ENCODE data around the gene LONRF2. TPM values are rescaled to one million over a fixed set of nuclear protein-coding genes. Genes with fewer than 3 reads are reported as not detected.

The LONRF2 gene
- total RNA-seq, 1 experiment from 2014 or later: 0.33 TPM

DNA sequence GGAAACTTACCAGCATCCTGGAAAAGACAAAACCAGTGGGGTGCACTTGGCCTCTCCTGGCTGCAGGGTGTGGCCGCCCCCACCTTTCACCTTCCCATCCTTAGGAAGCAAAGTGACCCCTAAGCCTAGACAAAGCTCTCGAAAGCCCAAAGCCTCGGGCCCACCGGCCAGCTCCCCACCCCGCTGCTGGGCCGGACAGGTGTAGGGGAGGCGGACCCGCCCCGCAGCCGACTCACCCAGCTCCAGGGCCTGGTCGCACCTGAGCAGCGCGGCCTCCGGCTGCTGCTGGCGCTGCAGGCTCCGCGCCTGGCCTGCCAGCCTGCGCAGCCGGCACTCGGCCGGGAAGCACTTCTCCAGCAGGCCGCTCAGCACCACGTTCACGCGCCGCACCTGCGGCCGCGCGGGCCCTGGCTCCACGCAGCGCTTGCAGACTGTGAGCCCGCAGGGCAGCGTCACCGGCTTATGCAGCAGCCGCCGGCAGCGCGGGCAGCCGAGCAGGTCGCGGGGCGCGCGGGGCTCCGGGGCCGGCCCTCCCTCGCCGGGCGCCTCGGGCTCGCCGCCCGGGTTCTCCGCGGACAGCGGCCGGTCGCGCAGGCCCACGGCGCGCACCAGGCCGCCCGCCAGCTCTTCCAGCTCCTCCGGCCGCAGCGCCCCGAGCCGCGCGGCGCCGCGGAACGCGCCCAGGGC lies 979 bp downstream of the LONRF2 start:
- Mint-ChIP-seq H3K9me3 (peaks cover 29% of the 10 kb centered on the region), H3K27ac (no peak overlapping the region)
- POLR2A ChIA-PET: interaction anchor here (0.6 kb wide), 2 partner anchors 55 to 410 kb away, joined by 3 to 10 read pairs; no protein-coding TSS in a partner anchor

More for the DNA sequence above, 979 bp downstream of the LONRF2 start:
- Mint-ChIP-seq H3K36me3 (peaks cover 27% of the 10 kb centered on the region), H3K27me3 (ENCODE audit: low read depth) (peaks cover 61% of the 10 kb centered on the region), H3K4me1 (peaks cover 5% of the 10 kb centered on the region), H3K4me3 (peak overlapping the region; percentile 55)
- TF ChIP-seq, protein P1, sequence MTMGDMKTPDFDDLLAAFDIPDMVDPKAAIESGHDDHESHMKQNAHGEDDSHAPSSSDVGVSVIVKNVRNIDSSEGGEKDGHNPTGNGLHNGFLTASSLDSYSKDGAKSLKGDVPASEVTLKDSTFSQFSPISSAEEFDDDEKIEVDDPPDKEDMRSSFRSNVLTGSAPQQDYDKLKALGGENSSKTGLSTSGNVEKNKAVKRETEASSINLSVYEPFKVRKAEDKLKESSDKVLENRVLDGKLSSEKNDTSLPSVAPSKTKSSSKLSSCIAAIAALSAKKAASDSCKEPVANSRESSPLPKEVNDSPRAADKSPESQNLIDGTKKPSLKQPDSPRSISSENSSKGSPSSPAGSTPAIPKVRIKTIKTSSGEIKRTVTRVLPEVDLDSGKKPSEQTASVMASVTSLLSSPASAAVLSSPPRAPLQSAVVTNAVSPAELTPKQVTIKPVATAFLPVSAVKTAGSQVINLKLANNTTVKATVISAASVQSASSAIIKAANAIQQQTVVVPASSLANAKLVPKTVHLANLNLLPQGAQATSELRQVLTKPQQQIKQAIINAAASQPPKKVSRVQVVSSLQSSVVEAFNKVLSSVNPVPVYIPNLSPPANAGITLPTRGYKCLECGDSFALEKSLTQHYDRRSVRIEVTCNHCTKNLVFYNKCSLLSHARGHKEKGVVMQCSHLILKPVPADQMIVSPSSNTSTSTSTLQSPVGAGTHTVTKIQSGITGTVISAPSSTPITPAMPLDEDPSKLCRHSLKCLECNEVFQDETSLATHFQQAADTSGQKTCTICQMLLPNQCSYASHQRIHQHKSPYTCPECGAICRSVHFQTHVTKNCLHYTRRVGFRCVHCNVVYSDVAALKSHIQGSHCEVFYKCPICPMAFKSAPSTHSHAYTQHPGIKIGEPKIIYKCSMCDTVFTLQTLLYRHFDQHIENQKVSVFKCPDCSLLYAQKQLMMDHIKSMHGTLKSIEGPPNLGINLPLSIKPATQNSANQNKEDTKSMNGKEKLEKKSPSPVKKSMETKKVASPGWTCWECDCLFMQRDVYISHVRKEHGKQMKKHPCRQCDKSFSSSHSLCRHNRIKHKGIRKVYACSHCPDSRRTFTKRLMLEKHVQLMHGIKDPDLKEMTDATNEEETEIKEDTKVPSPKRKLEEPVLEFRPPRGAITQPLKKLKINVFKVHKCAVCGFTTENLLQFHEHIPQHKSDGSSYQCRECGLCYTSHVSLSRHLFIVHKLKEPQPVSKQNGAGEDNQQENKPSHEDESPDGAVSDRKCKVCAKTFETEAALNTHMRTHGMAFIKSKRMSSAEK (CRISPR knock-in tag; IDR thresholded peaks at IDR 0.05; ENCODE audit: borderline replicate concordance): no peak
- TF ChIP-seq, protein P2, sequence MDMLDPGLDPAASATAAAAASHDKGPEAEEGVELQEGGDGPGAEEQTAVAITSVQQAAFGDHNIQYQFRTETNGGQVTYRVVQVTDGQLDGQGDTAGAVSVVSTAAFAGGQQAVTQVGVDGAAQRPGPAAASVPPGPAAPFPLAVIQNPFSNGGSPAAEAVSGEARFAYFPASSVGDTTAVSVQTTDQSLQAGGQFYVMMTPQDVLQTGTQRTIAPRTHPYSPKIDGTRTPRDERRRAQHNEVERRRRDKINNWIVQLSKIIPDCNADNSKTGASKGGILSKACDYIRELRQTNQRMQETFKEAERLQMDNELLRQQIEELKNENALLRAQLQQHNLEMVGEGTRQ (CRISPR knock-in tag; IDR thresholded peaks at IDR 0.05): no peak
- TF ChIP-seq, protein P3, sequence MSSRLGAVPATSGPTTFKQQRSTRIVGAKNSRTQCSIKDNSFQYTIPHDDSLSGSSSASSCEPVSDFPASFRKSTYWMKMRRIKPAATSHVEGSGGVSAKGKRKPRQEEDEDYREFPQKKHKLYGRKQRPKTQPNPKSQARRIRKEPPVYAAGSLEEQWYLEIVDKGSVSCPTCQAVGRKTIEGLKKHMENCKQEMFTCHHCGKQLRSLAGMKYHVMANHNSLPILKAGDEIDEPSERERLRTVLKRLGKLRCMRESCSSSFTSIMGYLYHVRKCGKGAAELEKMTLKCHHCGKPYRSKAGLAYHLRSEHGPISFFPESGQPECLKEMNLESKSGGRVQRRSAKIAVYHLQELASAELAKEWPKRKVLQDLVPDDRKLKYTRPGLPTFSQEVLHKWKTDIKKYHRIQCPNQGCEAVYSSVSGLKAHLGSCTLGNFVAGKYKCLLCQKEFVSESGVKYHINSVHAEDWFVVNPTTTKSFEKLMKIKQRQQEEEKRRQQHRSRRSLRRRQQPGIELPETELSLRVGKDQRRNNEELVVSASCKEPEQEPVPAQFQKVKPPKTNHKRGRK (CRISPR knock-in tag; IDR thresholded peaks at IDR 0.05; ENCODE audit: borderline replicate concordance): no peak
- 0 out of 2 replicates have a peak, but pooled peaks have one; percentile 13 for TF ChIP-seq ZNF317 (CRISPR knock-in tag; IDR thresholded peaks at IDR 0.05; ENCODE audit: borderline replicate concordance, low read depth)
- TF ChIP-seq, protein P4, sequence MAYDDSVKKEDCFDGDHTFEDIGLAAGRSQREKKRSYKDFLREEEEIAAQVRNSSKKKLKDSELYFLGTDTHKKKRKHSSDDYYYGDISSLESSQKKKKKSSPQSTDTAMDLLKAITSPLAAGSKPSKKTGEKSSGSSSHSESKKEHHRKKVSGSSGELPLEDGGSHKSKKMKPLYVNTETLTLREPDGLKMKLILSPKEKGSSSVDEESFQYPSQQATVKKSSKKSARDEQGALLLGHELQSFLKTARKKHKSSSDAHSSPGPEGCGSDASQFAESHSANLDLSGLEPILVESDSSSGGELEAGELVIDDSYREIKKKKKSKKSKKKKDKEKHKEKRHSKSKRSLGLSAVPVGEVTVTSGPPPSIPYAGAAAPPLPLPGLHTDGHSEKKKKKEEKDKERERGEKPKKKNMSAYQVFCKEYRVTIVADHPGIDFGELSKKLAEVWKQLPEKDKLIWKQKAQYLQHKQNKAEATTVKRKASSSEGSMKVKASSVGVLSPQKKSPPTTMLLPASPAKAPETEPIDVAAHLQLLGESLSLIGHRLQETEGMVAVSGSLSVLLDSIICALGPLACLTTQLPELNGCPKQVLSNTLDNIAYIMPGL (CRISPR knock-in tag; IDR thresholded peaks at IDR 0.05): peak; percentile 49; the same call in 1 of the 2 replicates
- TF ChIP-seq, protein P5, sequence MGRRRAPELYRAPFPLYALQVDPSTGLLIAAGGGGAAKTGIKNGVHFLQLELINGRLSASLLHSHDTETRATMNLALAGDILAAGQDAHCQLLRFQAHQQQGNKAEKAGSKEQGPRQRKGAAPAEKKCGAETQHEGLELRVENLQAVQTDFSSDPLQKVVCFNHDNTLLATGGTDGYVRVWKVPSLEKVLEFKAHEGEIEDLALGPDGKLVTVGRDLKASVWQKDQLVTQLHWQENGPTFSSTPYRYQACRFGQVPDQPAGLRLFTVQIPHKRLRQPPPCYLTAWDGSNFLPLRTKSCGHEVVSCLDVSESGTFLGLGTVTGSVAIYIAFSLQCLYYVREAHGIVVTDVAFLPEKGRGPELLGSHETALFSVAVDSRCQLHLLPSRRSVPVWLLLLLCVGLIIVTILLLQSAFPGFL (CRISPR knock-in tag; IDR thresholded peaks at IDR 0.05; ENCODE audit: borderline replicate concordance): no peak
- no peak for TF ChIP-seq CBFB (CRISPR knock-in tag; IDR thresholded peaks at IDR 0.05; ENCODE audit: low read depth)
- TF ChIP-seq, protein P6, sequence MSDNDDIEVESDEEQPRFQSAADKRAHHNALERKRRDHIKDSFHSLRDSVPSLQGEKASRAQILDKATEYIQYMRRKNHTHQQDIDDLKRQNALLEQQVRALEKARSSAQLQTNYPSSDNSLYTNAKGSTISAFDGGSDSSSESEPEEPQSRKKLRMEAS (CRISPR knock-in tag; IDR thresholded peaks at IDR 0.05): 0 out of 2 replicates have a peak, but pooled peaks have one; percentile 29
- TF ChIP-seq, protein P7, sequence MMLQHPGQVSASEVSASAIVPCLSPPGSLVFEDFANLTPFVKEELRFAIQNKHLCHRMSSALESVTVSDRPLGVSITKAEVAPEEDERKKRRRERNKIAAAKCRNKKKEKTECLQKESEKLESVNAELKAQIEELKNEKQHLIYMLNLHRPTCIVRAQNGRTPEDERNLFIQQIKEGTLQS (CRISPR knock-in tag; conservative IDR thresholded peaks at IDR 0.05): no peak
- no peak for TF ChIP-seq KAT7 (CRISPR knock-in tag; IDR thresholded peaks at IDR 0.05; ENCODE audit: borderline replicate concordance)
- no peak for TF ChIP-seq GRHL2 (CRISPR knock-in tag; IDR thresholded peaks at IDR 0.05; ENCODE audit: insufficient replicate concordance, severe bottlenecking)
- TF ChIP-seq, protein P8, sequence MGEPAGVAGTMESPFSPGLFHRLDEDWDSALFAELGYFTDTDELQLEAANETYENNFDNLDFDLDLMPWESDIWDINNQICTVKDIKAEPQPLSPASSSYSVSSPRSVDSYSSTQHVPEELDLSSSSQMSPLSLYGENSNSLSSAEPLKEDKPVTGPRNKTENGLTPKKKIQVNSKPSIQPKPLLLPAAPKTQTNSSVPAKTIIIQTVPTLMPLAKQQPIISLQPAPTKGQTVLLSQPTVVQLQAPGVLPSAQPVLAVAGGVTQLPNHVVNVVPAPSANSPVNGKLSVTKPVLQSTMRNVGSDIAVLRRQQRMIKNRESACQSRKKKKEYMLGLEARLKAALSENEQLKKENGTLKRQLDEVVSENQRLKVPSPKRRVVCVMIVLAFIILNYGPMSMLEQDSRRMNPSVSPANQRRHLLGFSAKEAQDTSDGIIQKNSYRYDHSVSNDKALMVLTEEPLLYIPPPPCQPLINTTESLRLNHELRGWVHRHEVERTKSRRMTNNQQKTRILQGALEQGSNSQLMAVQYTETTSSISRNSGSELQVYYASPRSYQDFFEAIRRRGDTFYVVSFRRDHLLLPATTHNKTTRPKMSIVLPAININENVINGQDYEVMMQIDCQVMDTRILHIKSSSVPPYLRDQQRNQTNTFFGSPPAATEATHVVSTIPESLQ (CRISPR knock-in tag; IDR thresholded peaks at IDR 0.05): no peak
- peak; percentile 54; the same call in 1 of the 2 replicates for TF ChIP-seq CREM (CRISPR knock-in tag; IDR thresholded peaks at IDR 0.05)
- TF ChIP-seq, protein P9, sequence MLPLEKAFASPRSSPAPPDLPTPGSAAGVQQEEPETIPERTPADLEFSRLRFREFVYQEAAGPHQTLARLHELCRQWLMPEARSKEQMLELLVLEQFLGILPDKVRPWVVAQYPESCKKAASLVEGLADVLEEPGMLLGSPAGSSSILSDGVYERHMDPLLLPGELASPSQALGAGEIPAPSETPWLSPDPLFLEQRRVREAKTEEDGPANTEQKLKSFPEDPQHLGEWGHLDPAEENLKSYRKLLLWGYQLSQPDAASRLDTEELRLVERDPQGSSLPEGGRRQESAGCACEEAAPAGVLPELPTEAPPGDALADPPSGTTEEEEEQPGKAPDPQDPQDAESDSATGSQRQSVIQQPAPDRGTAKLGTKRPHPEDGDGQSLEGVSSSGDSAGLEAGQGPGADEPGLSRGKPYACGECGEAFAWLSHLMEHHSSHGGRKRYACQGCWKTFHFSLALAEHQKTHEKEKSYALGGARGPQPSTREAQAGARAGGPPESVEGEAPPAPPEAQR (CRISPR knock-in tag; IDR thresholded peaks at IDR 0.05): no peak
- ATAC-seq (peak; percentile 89), DNase-seq (ENCODE audit: low spot score) (peak; percentile 75)
- CTCF ChIA-PET: interaction anchor here (0.8 to 3.2 kb wide), 11 partner anchors 13 to 242 kb away, joined by 3 to 58 read pairs (median 4); partner anchors contain the start of genes CHST10 and PDCL3

All from WTC11 (cell line).